ENCODE data around the gene SDS.
"Not testable (repeated sequence)": the region's sequence is repeated elsewhere in the genome, so short reads cannot be mapped to it uniquely, and the experiment has no call there.

Gene SDS

GRCh38 chr12:113373969-113374368 lies 29.7 kb downstream of the SDS start:
- no peak for DNase-seq

GRCh38 chr12:113373440-113373839 lies 30.2 kb downstream of the SDS start:
- DNase-seq, result no peak

GRCh38 chr12:113372371-113372770 lies 31.3 kb downstream of the SDS start:
- no peak for DNase-seq

- DNase-seq, result no peak
These were observed 31.9 kb downstream of the SDS start for GRCh38 chr12:113371808-113372207.

GRCh38 chr12:113370923-113371682 lies 32.6 kb downstream of the SDS start:
- no peak for DNase-seq

- no peak for DNase-seq
These were observed 34.2 kb downstream of the SDS start for GRCh38 chr12:113369391-113369985.

- DNase-seq, result no peak
These were observed 35.4 kb downstream of the SDS start for GRCh38 chr12:113368331-113368730.

- no peak for DNase-seq
These were observed 36.9 kb downstream of the SDS start for GRCh38 chr12:113366827-113367226.

- DNase-seq, result no peak
These were observed 37.9 kb downstream of the SDS start for GRCh38 chr12:113365639-113366395.

- no peak for DNase-seq
These were observed 39.0 kb downstream of the SDS start for GRCh38 chr12:113364698-113365097.

GRCh38 chr12:113361574-113362370 lies 41.9 kb downstream of the SDS start:
- no peak for DNase-seq

- no peak for DNase-seq
These were observed 43.5 kb downstream of the SDS start for GRCh38 chr12:113359939-113360748.

- DNase-seq, result peak; percentile 56
These were observed 44.4 kb downstream of the SDS start for GRCh38 chr12:113359133-113359938.

GRCh38 chr12:113358381-113359132 lies 45.1 kb downstream of the SDS start, which contains the start of gene PLBD2:
TSS of gene PLBD2 (plus strand) at chr12:113358587. CDS start at chr12:113358601, 14 bp downstream.
- peak; percentile 95 for DNase-seq

GRCh38 chr12:113354192-113354591 lies 49.5 kb downstream of the SDS start:
- DNase-seq, result not testable (repeated sequence)

- DNase-seq, result no peak
These were observed 52.6 kb downstream of the SDS start for GRCh38 chr12:113351089-113351488.

GRCh38 chr12:113348849-113349536 lies 54.7 kb downstream of the SDS start:
- DNase-seq, result no peak

- DNase-seq, result no peak
These were observed 55.8 kb downstream of the SDS start for GRCh38 chr12:113347892-113348291.

- DNase-seq, result no peak
These were observed 56.6 kb downstream of the SDS start for GRCh38 chr12:113347107-113347506.

- no peak for DNase-seq
These were observed 57.3 kb downstream of the SDS start for GRCh38 chr12:113346353-113346752.
